Measurements from ENCODE around the gene LRRC4.

- TF ChIP-seq POLR2A (IDR thresholded peaks at IDR 0.05), result no peak
- TF ChIP-seq CTCF (IDR thresholded peaks at IDR 0.05), result no peak
Observed at GRCh38 chr7:127993987-127994386, 37.2 kb downstream of the LRRC4 start.

Measured in upper lobe of left lung (tissue), 4 donors.